Measurements from ENCODE around the gene CTDNEP1. TPM values are rescaled to one million over a fixed set of nuclear protein-coding genes. Genes with fewer than 3 reads are reported as not detected.

CTDNEP1 gene
- total and polyA plus RNA-seq, 2 donors (not counting 3 experiments of a cell fraction or from before 2014, with no cell fraction given): 130 to 143 TPM

GRCh38 chr17:7232114-7232513, 19.4 kb downstream of the CTDNEP1 start:
- ChIA-PET POLR2A (interaction anchor here (0.7 kb wide), 1 partner anchor 13 kb away, joined by 6 read pairs; the partner anchor contains the start of genes ACADVL and DLG4), CTCF (interaction anchor here (2.8 kb wide), 1 partner anchor 11 kb away, joined by 13 read pairs; no protein-coding TSS in a partner anchor)
- no peak overlapping the region for H3K27ac ChIP-seq (ENCODE audit: insufficient read depth, low read depth, low read length)
- no peak for FAIRE-seq
- H3K4me1 ChIP-seq (ENCODE audit: control insufficient read depth, extremely low read depth, insufficient read depth, low read length): peaks cover 8% of the 10 kb centered on the region
- DNase-seq (ENCODE audit: low read depth, low spot score): no peak
- peak overlapping the region in 1 of 3 experiments; percentile 6 for H3K4me3 ChIP-seq (replicated peaks in 1 of 3; ENCODE audit: insufficient read depth in 1 of 3, low read depth in 1 of 3, low read length in 3 of 3)
- TF ChIP-seq, protein P1, sequence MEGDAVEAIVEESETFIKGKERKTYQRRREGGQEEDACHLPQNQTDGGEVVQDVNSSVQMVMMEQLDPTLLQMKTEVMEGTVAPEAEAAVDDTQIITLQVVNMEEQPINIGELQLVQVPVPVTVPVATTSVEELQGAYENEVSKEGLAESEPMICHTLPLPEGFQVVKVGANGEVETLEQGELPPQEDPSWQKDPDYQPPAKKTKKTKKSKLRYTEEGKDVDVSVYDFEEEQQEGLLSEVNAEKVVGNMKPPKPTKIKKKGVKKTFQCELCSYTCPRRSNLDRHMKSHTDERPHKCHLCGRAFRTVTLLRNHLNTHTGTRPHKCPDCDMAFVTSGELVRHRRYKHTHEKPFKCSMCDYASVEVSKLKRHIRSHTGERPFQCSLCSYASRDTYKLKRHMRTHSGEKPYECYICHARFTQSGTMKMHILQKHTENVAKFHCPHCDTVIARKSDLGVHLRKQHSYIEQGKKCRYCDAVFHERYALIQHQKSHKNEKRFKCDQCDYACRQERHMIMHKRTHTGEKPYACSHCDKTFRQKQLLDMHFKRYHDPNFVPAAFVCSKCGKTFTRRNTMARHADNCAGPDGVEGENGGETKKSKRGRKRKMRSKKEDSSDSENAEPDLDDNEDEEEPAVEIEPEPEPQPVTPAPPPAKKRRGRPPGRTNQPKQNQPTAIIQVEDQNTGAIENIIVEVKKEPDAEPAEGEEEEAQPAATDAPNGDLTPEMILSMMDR (IDR thresholded peaks at IDR 0.05; ENCODE audit: extremely low read depth in 1 of 2, insufficient read depth in 1 of 2, low read depth in 1 of 2, low read length in 2 of 2): no peak
- no peak for TF ChIP-seq MYC (IDR thresholded peaks at IDR 0.05; ENCODE audit: low read depth, low read length)
- TF ChIP-seq GATA2 (IDR thresholded peaks at IDR 0.05; ENCODE audit: insufficient read depth, insufficient read length, low read depth, low read length): no peak
- no peak for TF ChIP-seq POLR2A (IDR thresholded peaks at IDR 0.05; ENCODE audit: low read depth, low read length)
- TF ChIP-seq POLR2AphosphoS5 (IDR thresholded peaks at IDR 0.05; ENCODE audit: insufficient read depth, low read depth, low read length): no peak
- TF ChIP-seq FOS (IDR thresholded peaks at IDR 0.05; ENCODE audit: borderline replicate concordance, insufficient read depth, low read length): no peak
- TF ChIP-seq JUN (IDR thresholded peaks at IDR 0.05; ENCODE audit: borderline replicate concordance, insufficient read depth, insufficient read length, low read depth): no peak
- TF ChIP-seq EZH2 (IDR thresholded peaks at IDR 0.05; ENCODE audit: borderline replicate concordance, low read depth, low read length, severe bottlenecking): no peak
- TF ChIP-seq, protein P2, sequence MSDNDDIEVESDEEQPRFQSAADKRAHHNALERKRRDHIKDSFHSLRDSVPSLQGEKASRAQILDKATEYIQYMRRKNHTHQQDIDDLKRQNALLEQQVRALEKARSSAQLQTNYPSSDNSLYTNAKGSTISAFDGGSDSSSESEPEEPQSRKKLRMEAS (IDR thresholded peaks at IDR 0.05; ENCODE audit: insufficient read depth, insufficient read length): no peak
- H3K9ac ChIP-seq (replicated peaks; ENCODE audit: extremely low read depth, insufficient read depth, low read length): no peak overlapping the region
- dilution Hi-C loops (cut with MboI; ENCODE audit: extremely low pct_ligation_motif_present, low sequenced_read_pairs): no loop called here
- H2AFZ ChIP-seq (ENCODE audit: low read depth, low read length): no peak overlapping the region
- peak overlapping the region; percentile 54 for H3K4me2 ChIP-seq (ENCODE audit: insufficient read depth, low read length)
- H3K27me3 ChIP-seq (ENCODE audit: control insufficient read depth in 2 of 2, insufficient read depth in 2 of 2, low read length in 2 of 2): no peaks in the 10 kb centered on the region
- H3K36me3 ChIP-seq (ENCODE audit: control insufficient read depth in 2 of 2, extremely low read depth in 1 of 2, insufficient read depth in 2 of 2, low read length in 2 of 2): peaks cover 21 to 45% of the 10 kb centered on the region in 2 experiments
- intact Hi-C loops (cut with micrococcal nuclease): no loop called here
- no peaks in the 10 kb centered on the region for H3K9me1 ChIP-seq (replicated peaks; ENCODE audit: control insufficient read depth, extremely low read depth, insufficient read depth, low read length)
- H3K79me2 ChIP-seq (ENCODE audit: control insufficient read depth, insufficient read depth, low read length): peaks cover 53% of the 10 kb centered on the region
- peaks cover 4% of the 10 kb centered on the region for H4K20me1 ChIP-seq (replicated peaks; ENCODE audit: control insufficient read depth, extremely low read depth, insufficient read depth, low read length)
- no TSS peak for BruUV-seq (replicated peaks)
- no peaks in the 10 kb centered on the region for H3K9me3 ChIP-seq (replicated peaks; ENCODE audit: control insufficient read depth, insufficient read depth, low read length)

Measured in endothelial cell of umbilical vein (primary cell).